ENCODE measurements around the gene TMEM238.

TMEM238 gene

DNA sequence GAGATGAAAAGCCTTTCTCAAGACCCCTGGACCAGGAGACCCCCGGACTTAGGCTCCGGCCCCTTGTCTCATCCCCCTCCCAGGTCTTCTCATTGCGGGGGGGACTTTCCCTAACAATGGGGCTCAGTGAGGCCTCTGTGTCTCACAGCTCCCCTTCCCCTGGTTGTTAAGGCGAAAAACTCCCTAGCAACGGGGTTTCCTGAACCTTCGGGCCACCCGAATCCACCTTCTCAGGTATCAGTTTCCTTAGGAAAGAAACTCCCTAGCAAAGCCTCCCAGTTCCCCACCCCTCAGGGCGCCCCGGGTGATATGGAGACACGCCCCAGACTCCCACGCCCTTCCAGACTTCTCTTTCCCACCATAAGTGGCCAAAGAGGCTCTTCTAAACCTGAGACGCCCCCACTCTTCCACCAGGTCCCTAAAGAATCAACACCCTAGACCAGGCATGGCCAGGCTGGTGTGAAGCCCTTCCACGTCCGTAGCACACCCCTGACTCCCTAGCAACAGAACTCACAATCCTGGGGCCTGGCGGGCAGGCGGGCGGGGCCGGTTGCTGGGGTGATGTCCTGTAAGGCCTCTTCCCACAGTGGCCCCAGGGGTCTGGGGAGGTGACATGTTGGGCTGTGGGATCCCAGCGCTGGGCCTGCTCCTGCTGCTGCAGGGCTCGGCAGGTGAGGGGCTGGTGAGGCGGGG, 7.7 kb downstream of the TMEM238 start, which contains the start of gene TMEM190:
TMEM190 (plus strand) TSS at position 586 of the 693 bp plus-strand sequence; CDS start at position 614, 28 bp downstream.
- DNase-seq: no peak

DNA sequence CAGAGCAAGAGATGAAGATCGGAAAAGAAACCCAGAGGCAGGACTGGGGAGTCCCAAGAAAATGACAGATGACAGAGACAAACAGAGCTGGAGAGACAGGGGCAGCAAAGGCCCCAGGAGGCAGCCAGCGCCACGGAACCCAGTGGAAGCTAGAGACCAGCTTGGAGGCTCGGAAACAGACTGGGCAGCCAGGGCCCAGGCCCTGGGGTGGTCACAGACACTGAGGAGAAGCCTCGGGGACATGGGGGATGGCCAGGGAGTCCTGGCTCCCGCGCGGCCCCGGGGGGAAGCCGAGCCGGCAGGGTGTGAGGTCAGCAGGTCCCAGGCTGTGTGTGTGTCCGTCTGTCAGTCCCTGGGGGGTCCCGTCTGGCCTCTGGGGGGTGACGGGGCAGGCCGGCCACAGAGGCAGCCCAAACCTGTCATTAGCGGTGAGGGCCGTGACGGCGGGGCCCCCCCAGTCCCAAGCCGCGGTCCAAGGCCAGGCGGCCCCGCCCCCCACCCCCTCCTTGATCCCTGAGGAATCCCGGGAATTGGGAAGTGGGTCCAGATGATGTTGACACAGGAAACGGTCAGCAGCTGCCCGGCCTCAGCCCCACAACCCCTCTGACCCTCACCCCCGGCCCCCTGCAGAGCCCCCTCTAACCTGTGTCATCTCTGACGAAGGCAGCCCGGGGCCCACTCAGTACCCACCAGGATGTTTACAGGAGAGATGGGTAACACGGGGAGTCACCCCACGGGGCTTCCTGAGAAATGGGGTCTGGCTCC, 9.9 kb downstream of the TMEM238 start:
- no peak for DNase-seq

- DNase-seq: no peak
These were observed 10.6 kb downstream of the TMEM238 start for GRCh38 chr19:55373306-55373992.

GRCh38 chr19:55372316-55373081, 11.6 kb downstream of the TMEM238 start:
- no peak for DNase-seq

DNA sequence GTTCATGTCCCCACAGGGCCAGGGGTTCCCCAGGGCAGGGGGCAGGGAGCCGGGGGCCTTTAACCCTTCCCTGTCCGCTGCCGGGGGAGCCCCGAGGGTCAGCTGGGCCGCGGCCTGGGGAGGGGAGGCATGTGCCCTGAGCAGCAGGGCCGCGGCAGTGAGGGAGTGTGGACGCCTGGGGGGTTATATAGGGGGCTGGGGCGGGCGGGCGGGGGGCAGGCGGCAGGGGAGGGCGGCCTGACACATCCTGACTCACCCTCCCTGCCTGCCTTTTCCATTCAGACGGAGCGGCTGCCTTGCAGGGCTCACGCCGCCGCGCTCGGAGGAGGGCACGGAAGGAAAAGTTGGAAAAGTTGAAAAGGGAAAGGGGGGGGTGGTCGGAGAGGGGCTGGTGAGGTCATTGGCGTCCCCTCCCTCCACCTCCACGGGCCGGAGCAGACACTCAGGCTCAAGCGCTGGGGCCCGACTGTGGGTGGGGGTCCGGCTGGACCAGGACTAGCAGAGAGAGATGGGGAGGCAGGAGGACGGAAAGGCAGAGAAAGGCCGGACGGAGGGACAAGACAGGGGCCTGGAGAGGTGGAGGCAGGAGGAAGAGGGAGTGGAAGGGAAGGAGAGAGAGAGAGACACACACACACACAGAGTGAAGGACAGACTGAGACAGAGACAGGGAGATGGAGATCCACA, 13.6 kb downstream of the TMEM238 start, which contains the start of gene IL11:
IL11 (minus strand) TSS at position 159 of the 684 bp plus-strand sequence; CDS start at position 6, 153 bp downstream.
- DNase-seq: no peak

GRCh38 chr19:55369653-55370304, 14.3 kb downstream of the TMEM238 start:
- peak; percentile 10 for DNase-seq

DNA sequence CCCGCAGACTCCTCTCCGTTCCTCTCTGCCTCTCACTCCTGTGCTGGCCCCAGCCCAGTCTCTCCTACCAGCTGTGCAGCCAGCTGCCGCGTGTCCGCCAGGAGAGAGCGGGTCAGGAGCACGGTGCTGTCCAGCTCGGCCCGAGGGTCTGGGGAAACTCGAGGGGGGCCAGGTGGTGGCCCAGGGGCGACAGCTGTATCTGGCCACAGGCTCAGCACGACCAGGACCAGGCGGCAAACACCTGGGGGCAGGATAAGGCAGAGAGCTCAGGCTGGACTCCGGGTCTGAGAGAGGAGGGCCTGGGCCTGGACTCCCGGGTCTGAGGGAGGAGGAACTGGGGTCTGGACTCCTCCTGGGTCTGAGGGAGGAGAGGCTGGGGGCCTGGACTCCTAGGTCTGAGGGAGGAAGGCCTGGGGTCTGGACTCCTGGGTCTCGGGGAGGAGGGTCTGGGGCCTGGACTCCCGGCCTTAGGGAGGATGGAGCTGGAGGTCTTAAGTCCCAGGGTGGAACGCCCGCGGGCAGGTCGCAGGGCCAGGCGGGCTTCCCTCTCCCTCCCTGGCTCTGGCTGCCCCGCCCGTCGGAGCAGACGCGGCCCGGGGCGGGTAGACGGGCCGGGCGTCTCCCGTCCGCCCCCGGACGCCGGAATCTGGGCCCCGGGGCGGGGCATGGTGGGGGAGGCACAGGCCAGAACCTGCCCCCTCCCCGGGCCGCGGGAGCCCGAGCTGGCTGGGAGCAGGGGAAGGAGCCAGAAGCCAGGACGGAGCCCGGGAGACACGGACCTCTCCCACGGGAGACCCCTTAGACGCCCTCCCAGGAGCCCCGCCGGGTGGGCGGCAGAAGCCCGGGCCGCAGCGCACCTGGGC, 15.2 kb downstream of the TMEM238 start:
- DNase-seq: no peak

DNA sequence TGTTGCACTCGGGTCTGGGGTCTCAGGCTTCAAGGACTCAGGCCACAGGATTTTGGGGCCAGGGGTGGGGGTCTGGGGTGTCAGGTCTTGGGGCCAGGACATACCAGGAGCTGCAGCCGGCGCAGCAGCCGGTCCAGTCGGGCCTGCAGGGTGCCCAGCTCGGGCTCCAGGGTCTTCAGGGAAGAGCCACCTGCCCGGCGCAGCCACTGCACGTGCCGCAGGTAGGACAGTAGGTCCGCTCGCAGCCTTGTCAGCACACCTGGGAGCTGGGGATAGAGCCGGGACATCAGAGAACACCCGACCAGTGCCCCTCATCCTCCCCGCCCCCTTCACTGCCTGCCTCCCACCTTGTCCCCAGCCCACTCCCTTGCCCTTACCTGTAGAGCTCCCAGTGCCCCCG, 16.0 kb downstream of the TMEM238 start:
- no peak for DNase-seq

DNA sequence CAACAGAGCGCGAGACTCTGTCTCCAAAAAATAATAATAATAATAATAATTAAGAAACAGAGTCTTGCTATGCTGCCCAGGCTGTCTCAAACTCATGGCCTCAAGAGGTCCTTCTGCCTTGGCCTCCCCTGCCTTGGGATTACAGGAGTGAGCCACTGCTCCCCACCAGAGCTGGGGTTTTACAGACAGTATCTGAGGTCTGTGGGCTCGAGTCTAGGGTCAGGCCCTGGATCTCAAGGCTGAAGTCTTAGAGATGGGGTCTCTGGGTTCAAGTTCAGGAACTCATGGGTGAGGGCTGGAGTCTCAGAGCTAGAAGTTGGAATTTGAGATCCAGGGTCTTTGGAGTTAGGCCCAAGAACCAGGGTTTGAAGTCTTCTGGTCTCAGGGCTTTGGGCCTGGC, 17.3 kb downstream of the TMEM238 start:
- no peak for DNase-seq

GRCh38 chr19:55365964-55366363, 18.1 kb downstream of the TMEM238 start:
- no peak for DNase-seq

DNA sequence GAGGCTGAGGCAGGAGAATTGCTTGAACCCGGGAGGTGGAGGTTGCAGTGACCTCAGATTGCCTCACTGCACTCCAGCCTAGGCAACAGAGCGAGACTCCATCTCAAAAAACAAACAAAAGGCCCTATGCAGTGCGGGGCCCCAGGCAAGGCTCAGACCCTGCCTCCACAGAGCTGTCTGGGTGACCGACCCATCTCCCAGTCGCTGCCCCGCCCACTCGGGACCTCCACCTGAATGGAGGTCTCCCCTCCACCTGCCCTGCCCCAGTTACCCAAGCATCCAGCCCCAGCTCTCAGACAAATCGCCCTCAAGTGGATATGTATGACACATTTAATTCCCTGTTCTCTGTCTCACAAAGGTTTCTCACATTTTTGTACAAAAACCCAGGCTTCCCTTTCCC, 18.8 kb downstream of the TMEM238 start:
- DNase-seq: no peak

DNA sequence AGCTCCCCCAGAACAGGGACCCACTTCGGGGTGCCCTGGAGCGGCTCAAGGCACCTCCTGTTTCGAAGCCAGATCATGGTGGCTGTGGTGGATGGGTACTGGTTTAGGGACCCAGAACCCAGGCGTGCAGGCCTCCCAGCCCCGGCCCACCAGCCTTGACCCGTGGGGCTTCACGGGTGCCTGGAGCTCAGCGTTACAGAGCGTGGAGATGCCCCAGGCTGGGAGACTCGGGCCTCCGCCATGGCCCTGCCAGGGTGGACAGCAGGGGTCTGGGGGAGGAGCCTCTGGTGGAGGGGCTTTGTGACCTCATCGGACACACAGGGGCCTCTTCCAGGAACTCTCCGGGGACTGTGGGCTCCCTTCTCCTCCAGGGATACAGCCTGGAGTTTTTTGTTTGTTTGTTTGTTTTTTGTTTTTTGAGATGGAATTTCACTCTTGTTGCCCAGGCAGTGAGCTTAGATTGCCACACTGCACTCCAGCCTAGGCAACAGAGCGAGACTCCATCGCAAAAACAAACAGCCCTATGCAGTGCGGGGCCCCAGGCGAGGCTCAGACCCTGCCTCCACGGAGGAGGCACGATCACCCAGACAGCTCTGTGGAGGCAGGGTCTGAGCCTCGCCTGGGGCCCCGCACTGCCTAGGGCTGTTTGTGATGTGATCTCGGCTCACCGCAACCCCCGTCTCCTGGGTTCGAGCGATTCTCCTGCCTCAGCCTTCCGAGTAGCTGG, 20.9 kb downstream of the TMEM238 start, which contains the start of gene GARIN5B:
GARIN5B (minus strand) TSS at position 271 of the 727 bp plus-strand sequence; CDS start at position 77, 194 bp downstream.
- DNase-seq: no peak

DNA sequence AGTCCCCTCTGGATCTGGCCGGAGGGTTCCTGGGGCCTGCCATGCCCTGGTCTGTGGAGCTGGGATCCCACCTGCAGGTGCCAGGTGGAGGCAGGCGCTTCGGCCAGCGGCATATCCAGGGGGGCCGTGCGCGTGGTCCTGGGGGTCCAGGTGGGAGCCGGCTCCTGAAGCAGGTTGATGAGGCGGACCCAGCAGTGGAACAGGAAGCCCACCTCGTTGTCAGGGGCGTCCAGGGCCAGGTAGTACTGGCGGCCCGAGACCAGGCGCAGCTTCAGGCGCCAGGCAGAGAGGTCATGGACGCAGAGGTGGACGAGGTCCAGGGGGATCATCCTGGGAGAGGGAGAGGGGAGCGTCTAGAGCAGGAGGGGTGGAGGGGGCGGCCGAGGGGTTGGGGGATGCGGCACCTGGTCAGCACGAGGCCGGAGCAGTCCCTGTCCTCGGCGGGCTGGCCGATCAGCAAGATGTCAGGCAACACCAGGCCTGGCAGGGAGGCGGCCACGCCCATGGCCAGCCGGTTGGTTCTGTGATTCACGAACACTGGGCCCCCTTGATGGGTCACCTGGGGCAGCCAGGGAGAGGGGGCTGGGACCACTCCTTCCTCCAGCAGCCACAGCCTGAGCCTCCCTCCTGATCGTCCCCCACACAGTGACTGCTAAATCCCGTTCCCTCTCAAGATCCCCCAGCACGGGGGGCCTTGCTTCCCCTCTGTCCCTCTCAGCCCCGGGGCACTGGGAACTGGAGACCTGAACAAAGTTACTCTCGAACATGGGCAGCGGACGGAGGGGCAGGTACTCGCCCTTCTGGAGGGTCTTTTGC, 21.7 kb downstream of the TMEM238 start:
- no peak for DNase-seq

DNA sequence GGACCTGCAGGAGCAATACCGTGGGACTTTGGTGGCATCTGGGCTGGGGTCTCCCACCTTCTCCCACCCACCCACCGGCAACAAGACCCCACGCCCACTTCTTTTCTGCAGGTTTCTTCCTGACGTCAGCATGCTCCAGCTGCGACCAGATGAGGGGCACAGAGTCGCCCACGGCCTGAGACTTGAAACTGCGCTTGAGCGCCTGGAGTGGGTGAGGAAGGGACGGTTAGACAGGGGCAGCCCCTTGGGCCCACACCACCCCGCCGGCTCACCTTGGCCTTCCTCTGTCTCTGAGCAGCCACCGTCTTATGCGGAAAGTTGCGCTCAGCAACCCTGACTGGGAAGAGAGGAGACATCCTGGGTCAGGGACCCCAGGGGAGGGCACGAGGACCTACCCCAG, 23.2 kb downstream of the TMEM238 start:
- no peak for DNase-seq

- peak; percentile 63 for DNase-seq
These were observed 24.9 kb downstream of the TMEM238 start for GRCh38 chr19:55358943-55359908.

DNA sequence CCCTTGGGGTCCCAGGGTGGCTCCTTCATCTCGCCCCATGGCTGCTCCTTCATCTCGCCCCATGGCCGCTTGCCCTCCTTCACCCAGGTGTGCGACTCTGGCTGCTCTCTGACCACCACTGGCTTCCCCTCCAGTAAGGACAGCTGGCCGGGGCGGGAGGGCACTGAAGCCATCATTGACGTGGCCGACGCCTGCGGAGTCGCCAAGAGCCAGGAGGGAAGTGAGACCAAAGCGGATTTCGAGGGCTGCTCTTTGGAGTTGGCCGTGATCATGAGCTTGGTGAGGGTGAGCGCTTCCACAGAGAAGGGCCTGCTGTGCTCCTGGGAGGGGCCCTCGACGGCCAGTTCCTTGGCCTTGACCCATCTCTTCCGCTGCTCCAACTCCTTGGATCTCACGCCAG, 25.6 kb downstream of the TMEM238 start:
- no peak for DNase-seq

DNA sequence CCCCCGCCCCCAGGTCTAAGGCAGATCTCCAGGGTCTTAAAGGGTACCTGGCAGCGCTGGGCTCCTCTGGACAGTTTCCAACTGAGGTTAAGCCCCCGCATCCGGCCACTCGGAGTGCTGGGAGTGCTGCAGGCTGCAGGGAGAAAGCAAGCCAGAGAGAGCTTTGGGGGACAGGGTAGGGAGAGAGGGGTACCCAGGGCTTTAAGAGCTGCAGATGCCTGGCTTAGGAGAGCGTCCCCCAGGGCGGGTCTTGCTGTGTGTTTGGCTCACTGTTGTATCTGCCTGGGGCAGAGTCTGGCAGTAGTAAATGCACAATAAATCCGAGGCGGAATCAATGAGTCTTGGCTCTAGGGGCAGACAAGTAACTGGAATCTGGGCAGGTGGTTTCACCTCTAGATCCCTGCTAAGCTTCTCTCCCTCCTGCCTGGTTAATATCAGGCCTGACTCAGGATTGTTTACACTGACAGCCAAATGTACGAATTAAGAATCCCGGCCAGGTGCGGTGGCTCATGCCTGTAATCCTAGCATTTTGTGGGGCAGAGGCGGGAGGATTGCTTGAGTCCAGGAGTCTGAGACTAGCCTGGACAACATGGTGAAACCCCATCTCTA, 28.8 kb downstream of the TMEM238 start:
- DNase-seq: no peak
